ENCODE results near the gene PRKCZ. TPM values are rescaled to one million over a fixed set of nuclear protein-coding genes. Genes with fewer than 3 reads are reported as not detected.

PRKCZ gene
- total RNA-seq, 2 experiments from 2014 or later: 6.7 to 8.0 TPM

GRCh38 chr1:2202008-2202575 is 151.9 kb downstream of the PRKCZ start:
- ChIA-PET POLR2A (interaction anchor here (1.0 to 1.7 kb wide), 3 partner anchors 27 to 99 kb away, joined by 3 to 7 read pairs (median 4); no protein-coding TSS in a partner anchor), CTCF (no interaction called here)
- no peak for DNase-seq
- no peaks in the 10 kb centered on the region for H3K9me3 Mint-ChIP-seq
- H3K4me3 Mint-ChIP-seq: no peak overlapping the region
- peaks cover 33% of the 10 kb centered on the region for H3K4me1 Mint-ChIP-seq
- no peaks in the 10 kb centered on the region for H3K36me3 Mint-ChIP-seq (ENCODE audit: low read depth)
- H3K27ac Mint-ChIP-seq: no peak overlapping the region
- H3K27me3 Mint-ChIP-seq: peaks cover 3% of the 10 kb centered on the region

DNA sequence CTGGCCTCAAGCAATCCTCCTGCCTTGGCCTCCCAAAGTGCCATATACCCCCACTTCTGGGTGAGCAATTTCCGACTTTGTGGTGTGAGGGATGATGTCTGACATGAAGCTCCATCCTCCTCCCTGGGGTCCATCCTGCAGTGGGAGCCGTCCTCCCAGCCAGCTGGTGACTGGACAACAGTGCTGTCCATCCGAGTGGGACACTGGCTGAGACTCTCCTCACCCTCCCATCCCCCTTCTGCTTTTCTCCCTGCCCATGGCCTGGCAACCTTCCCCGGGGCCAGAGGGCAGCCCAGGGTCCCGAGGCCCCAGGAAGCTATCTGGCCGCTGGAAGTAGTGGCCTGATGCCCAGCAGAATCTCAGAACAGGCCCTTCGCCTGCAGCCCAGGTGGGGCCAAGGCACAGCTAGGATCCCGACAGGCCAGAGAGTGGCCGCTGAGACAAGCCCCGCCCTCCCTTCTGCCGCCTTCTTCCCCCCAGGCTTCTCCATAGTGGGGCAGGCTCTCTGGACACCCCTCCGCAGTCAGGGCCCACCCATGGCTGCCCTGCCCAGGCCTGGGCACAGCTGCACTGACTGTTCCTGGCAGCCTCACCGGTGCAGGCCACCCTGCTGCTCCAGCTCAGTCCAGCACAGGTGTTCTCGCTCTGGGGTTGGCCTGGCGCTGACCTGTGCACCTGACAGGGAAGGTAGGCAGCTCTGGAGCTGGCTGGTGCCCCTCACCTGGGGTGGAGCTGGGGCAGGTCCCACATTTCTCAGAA is 152.8 kb downstream of the PRKCZ start:
- no peak for DNase-seq
- H3K4me3 Mint-ChIP-seq: no peak overlapping the region
- ChIA-PET CTCF (interaction anchor here (2.9 kb wide), 1 partner anchor 8 kb away, joined by 12 read pairs; the partner anchor contains the start of gene FAAP20), POLR2A (interaction anchor here (0.8 to 1.9 kb wide), 6 partner anchors 8 to 98 kb away, joined by 3 to 7 read pairs (median 4); partner anchors contain the start of gene FAAP20)
- no peaks in the 10 kb centered on the region for H3K36me3 Mint-ChIP-seq (ENCODE audit: low read depth)
- H3K9me3 Mint-ChIP-seq: no peaks in the 10 kb centered on the region
- H3K4me1 Mint-ChIP-seq: peaks cover 32% of the 10 kb centered on the region
- no peak overlapping the region for H3K27ac Mint-ChIP-seq
- peaks cover 4% of the 10 kb centered on the region for H3K27me3 Mint-ChIP-seq

DNA sequence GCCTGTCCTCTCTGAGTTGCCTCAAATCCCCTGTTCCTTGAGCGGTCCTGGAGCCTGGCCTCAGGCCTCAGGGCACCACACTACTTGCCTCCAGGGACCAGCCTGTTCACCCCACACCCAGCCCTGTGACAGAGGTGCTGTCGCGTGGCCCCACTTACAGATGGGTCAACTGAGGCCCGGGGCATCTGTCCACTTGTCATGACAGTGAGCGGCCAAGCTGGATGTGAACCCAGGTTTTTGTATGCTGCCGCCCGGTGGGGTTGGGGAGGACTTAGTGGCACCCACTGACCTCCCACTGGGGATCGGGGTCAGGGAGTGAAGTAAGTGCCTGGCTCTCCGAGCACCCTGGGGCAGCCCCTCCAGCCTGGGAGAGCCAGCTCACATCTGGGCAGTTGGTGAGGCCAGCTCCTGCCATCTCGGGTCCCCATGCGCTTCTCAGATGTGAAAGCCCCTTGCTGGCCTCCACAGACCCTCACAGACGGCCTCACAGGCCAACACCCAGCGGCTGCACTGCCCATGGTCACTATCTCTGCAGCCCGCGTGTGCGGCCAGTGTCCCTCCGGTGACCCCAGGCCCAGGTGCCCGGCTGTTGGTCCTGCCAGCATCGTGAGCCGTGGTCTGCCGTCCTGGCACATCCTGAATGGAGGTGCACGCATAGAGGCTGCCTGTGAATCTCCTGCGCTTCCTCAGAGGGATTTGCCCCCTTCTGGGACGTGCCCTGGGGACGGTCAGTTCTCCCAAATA is 153.6 kb downstream of the PRKCZ start:
- Mint-ChIP-seq H3K4me1 (peaks cover 24% of the 10 kb centered on the region), H3K36me3 (ENCODE audit: low read depth) (no peaks in the 10 kb centered on the region), H3K9me3 (no peaks in the 10 kb centered on the region), H3K27me3 (peaks cover 4% of the 10 kb centered on the region), H3K27ac (no peak overlapping the region), H3K4me3 (no peak overlapping the region)
- CTCF ChIA-PET: interaction anchor here (2.9 kb wide), 1 partner anchor 9 kb away, joined by 12 read pairs; the partner anchor contains the start of gene FAAP20
- POLR2A ChIA-PET: interaction anchor here (0.8 to 2.6 kb wide), 5 partner anchors 9 to 52 kb away, joined by 3 to 11 read pairs (median 7); partner anchors contain the start of gene FAAP20
- no peak for DNase-seq

DNA sequence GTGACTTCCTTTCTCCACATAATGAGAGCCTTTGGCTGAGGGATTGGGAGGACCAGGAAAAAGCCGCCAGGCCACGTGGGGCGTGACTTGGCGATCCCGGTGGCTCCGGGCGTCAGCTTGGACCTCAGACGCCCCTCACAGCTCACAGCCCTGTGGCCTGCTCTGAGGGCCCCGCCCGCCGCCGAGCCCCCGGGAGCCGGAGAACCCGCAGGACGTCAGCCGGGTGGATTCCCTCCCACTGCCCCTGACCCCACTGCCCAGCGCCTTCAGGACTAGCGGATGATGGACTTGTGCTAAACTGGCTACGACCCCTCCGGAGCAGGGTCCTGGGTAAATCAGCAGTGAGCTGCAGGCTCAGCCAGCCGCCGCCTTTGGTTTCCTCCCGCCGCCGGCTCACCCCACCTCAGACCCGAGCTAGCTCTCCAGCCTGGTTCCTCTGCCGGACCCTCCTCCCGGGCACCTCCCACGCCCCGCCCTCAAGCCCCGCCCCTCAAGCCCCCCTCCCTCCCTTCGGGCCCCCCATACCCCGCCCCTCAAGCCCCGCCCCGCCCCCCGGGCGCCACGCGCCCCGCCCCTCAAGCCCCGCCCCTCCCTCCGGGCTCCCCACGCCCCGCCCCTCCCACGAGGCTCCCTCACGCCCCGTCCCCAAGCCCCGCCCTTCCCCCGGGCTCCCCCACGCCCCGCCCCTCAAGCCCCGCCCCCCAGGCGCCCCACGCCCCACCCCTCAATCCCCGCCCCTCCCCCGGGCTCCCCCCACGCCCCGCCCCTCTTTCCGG is 154.4 kb downstream of the PRKCZ start:
- Mint-ChIP-seq H3K9me3 (no peaks in the 10 kb centered on the region), H3K27ac (no peak overlapping the region), H3K27me3 (peaks cover 4% of the 10 kb centered on the region), H3K36me3 (ENCODE audit: low read depth) (no peaks in the 10 kb centered on the region), H3K4me1 (peaks cover 16% of the 10 kb centered on the region), H3K4me3 (no peak overlapping the region)
- CTCF ChIA-PET: interaction anchor here (1.1 to 2.9 kb wide), 2 partner anchors 10 to 177 kb away, joined by 4 to 12 read pairs; partner anchors contain the start of gene FAAP20
- POLR2A ChIA-PET: interaction anchor here (0.8 to 2.6 kb wide), 4 partner anchors 10 to 86 kb away, joined by 3 to 11 read pairs (median 5); partner anchors contain the start of gene FAAP20
- DNase-seq: no peak

GRCh38 chr1:2205191-2205952 is 155.2 kb downstream of the PRKCZ start:
- CTCF ChIA-PET: interaction anchor here (1.1 to 2.9 kb wide), 3 partner anchors 10 to 176 kb away, joined by 3 to 12 read pairs (median 4); partner anchors contain the start of gene FAAP20
- Mint-ChIP-seq H3K4me3 (peak overlapping the region; percentile 63), H3K36me3 (ENCODE audit: low read depth) (no peaks in the 10 kb centered on the region), H3K9me3 (no peaks in the 10 kb centered on the region), H3K27ac (no peak overlapping the region), H3K27me3 (peaks cover 4% of the 10 kb centered on the region), H3K4me1 (peaks cover 10% of the 10 kb centered on the region)
- peak; percentile 96 for DNase-seq
- POLR2A ChIA-PET: interaction anchor here (0.6 to 2.6 kb wide), 5 partner anchors 10 to 176 kb away, joined by 3 to 11 read pairs (median 3); partner anchors contain the start of gene FAAP20

DNA sequence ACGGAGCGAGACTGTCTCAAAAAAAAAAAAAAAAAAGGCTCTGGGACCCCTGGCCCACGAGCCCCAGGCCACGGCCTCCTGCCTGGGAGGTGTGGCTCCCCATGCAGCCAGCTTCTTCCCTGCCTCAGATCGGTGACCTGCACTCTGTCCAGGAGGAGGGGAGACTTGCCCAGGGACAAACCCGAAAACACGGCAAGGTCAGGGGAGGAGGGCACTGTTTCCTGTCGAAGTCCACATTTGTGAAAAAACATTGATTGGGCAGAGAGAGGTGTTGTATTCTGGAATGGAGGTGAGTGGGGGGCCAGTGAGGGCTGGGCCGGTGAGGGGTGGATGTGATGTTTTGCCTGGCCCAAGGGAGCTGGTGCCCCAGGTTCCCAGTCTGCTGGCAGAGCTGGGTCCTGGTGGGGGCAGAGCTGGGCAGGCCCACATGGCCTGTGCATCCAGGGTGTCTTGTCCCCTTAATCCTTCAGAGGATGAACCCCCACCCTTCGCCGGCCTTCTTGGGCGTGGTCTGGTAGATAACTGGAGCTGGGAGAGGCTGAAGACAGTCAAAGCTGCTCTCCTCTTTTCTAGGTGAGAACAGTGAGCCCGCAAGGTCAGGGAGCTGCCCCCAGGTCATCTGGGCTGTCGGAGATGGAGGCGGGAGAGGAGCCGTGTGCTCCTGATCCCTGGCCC is 156.7 kb downstream of the PRKCZ start:
- DNase-seq: no peak
- Mint-ChIP-seq H3K27me3 (peaks cover 4% of the 10 kb centered on the region), H3K4me3 (peak overlapping the region; percentile 10), H3K9me3 (no peaks in the 10 kb centered on the region), H3K36me3 (ENCODE audit: low read depth) (no peaks in the 10 kb centered on the region), H3K4me1 (peaks cover 8% of the 10 kb centered on the region), H3K27ac (no peak overlapping the region)
- POLR2A ChIA-PET: interaction anchor here (0.9 to 1.4 kb wide), 4 partner anchors 8 to 185 kb away, joined by 3 to 4 read pairs (median 4); partner anchors contain the start of genes FAAP20, MORN1 and RER1
- CTCF ChIA-PET: interaction anchor here (0.8 to 1.2 kb wide), 2 partner anchors 12 kb away, joined by 3 read pairs; partner anchors contain the start of gene FAAP20

- Mint-ChIP-seq H3K27me3 (peaks cover 4% of the 10 kb centered on the region), H3K27ac (no peak overlapping the region), H3K36me3 (ENCODE audit: low read depth) (no peaks in the 10 kb centered on the region), H3K4me3 (no peak overlapping the region), H3K4me1 (peaks cover 17% of the 10 kb centered on the region), H3K9me3 (no peaks in the 10 kb centered on the region)
- DNase-seq: no peak
- ChIA-PET CTCF (interaction anchor here (1.3 kb wide), 1 partner anchor 173 kb away, joined by 5 read pairs; no protein-coding TSS in a partner anchor), POLR2A (no interaction called here)
Observed at GRCh38 chr1:2208309-2209239, 158.4 kb downstream of the PRKCZ start.

DNA sequence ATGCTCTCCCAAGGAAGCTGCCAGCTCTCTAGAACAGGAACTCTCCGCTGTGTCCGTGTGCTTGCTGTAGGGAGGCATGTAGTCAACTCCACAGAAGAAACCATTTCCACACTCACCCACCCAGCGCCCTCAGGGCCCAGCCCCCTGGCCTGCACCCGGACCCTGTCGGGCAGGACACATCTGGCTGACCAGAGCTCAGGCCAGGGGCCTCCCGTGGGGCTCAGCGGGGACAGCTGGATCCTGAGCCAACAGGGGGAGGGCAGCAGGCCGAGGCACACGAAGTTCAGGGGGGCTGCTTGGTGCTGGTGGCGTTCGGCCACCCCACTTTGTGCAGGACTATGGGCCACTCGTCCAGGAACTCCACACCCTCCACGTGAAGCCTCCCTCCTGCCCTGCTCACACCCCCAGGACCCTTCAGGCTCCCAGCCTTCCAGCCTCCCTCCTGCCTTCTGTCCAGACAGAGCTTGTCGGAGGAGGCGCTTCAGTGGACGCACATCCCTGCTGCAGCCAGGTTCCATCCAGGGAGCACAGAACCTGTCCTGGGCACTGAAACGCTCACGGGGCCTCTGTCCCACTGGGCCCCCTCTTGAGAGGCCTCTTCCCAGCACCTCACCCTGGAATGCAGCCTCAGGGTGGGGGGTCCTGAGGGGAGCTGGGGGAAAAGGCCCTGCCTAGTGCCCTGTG is 159.3 kb downstream of the PRKCZ start:
- peaks cover 4% of the 10 kb centered on the region for H3K27me3 Mint-ChIP-seq
- ChIA-PET CTCF (no interaction called here), POLR2A (no interaction called here)
- no peak overlapping the region for H3K27ac Mint-ChIP-seq
- no peaks in the 10 kb centered on the region for H3K9me3 Mint-ChIP-seq
- no peak for DNase-seq
- H3K4me3 Mint-ChIP-seq: no peak overlapping the region
- H3K4me1 Mint-ChIP-seq: peaks cover 15% of the 10 kb centered on the region
- no peaks in the 10 kb centered on the region for H3K36me3 Mint-ChIP-seq (ENCODE audit: low read depth)

GRCh38 chr1:2210084-2210653 is 160.0 kb downstream of the PRKCZ start:
- CTCF ChIA-PET: no interaction called here
- no peak for DNase-seq
- Mint-ChIP-seq H3K4me3 (no peak overlapping the region), H3K9me3 (no peaks in the 10 kb centered on the region), H3K36me3 (ENCODE audit: low read depth) (no peaks in the 10 kb centered on the region), H3K27ac (no peak overlapping the region), H3K4me1 (peaks cover 14% of the 10 kb centered on the region), H3K27me3 (peaks cover 4% of the 10 kb centered on the region)
- POLR2A ChIA-PET: no interaction called here

DNA sequence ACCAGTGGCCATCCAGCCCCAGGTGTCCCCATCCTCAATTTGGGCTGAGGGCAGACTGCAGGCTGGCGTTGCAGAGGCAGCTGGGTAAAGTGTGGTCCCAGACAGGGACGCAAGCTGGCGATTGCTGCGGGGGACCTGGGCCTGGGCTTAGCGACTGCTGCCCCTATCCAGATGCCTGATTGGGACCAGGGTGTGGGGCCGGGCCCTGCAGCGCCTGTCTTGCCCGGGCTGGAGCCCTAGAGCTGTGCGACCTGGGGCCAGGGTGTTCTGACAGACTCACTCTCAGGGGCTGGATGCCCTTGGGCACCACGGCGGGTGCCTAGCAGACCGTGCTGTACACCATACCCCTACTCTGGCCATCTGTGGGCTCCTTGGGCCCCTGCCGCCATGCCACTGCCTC is 160.6 kb downstream of the PRKCZ start:
- DNase-seq: no peak
- POLR2A ChIA-PET: no interaction called here
- no peak overlapping the region for H3K4me3 Mint-ChIP-seq
- no peaks in the 10 kb centered on the region for H3K36me3 Mint-ChIP-seq (ENCODE audit: low read depth)
- H3K9me3 Mint-ChIP-seq: no peaks in the 10 kb centered on the region
- no peak overlapping the region for H3K27ac Mint-ChIP-seq
- peaks cover 4% of the 10 kb centered on the region for H3K27me3 Mint-ChIP-seq
- peaks cover 14% of the 10 kb centered on the region for H3K4me1 Mint-ChIP-seq
- CTCF ChIA-PET: no interaction called here
